H1 (cell line): ENCODE results near the gene SYK. TPM values are rescaled to one million over a fixed set of nuclear protein-coding genes. Genes with fewer than 3 reads are reported as not detected.

Experiments used
- CTCF ChIA-PET: fragments of 300-600 bp; sonication (Branson Sonifier 250); formaldehyde crosslinking; loops from one replicate; lab custom pipeline; 2021; ENCODE audit not compliant: partially characterized antibody; lab: Charles Lee
- POLR2A ChIA-PET: fragments of 300-600 bp; sonication (Branson Sonifier 250); formaldehyde crosslinking; loops from one replicate; lab custom pipeline; 2021; ENCODE audit warnings: inconsistent platforms; ENCODE audit not compliant: partially characterized antibody; lab: Charles Lee
- DNase-seq, 2 experiments: peaks; one replicate each; pipeline versions ENCODE4 v3.0.0 to v3.0.0-alpha.2; 2010 to 2022; ENCODE audit warnings: low spot score in 2 of 2, low read depth in 1 of 2, mixed read lengths in 1 of 2
- FAIRE-seq: peaks from 2 replicates; lab custom pipeline; 2011; peaks lifted over from hg19 to GRCh38; lab: Jason Lieb, UNC
- H2AFZ ChIP-seq: 2 replicates; pipeline ENCODE4 v1.8.1; 2012; ENCODE audit warnings: low read length, inconsistent platforms
- H2AK5ac ChIP-seq: 2 replicates; pipeline ENCODE4 v1.6.1; 2013; ENCODE audit warnings: low read depth, low read length
- H2BK120ac ChIP-seq: replicated peaks from 2 replicates; pipeline ENCODE3; 2013; ENCODE audit warnings: low read depth, low read length, inconsistent platforms
- H2BK12ac ChIP-seq: 2 replicates; pipeline ENCODE4 v1.6.1; 2013; ENCODE audit warnings: low read depth, low read length
- H2BK15ac ChIP-seq: 2 replicates; pipeline ENCODE4 v1.6.1; 2013; ENCODE audit warnings: low read length
- H2BK20ac ChIP-seq: 2 replicates; pipeline ENCODE4 v1.6.1; 2013; ENCODE audit warnings: low read length
- H2BK5ac ChIP-seq: 2 replicates; pipeline ENCODE4 v1.6.1; 2013; ENCODE audit warnings: low read depth, low read length
- H3K14ac ChIP-seq: 2 replicates; pipeline ENCODE4 v1.6.1; 2013; ENCODE audit warnings: inconsistent platforms; ENCODE audit not compliant: insufficient read length
- H3K18ac ChIP-seq: 2 replicates; pipeline ENCODE4 v1.6.1; 2013; ENCODE audit warnings: low read length; ENCODE audit errors: extremely low read depth
- H3K23ac ChIP-seq: 2 replicates; pipeline ENCODE4 v1.6.1; 2013; ENCODE audit warnings: inconsistent platforms; ENCODE audit not compliant: insufficient read length
- H3K23me2 ChIP-seq: 2 replicates; pipeline ENCODE4 v1.6.1; 2013; ENCODE audit warnings: low read depth, low read length
- H3K27ac ChIP-seq: 2 replicates; pipeline ENCODE4 v1.6.1; 2011; ENCODE audit warnings: low read depth, low read length, inconsistent platforms
- H3K27me3 ChIP-seq, 4 experiments: replicated peaks in 1 of 4; 1 replicate in 1 of 4; 2 replicates in 3 of 4; pipeline versions ENCODE4 v1.6.1 to v1.8.1; 2011 to 2013; ENCODE audit warnings: low read length in 3 of 4, mild to moderate bottlenecking in 3 of 4, inconsistent platforms in 2 of 4, mixed read lengths in 2 of 4, moderate library complexity in 1 of 4; ENCODE audit not compliant: control insufficient read depth in 3 of 4, insufficient read depth in 3 of 4; ENCODE audit errors: extremely low read depth in 1 of 4
- H3K36me3 ChIP-seq, 4 experiments: 2 replicates each; pipeline versions ENCODE4 v1.6.1 to v1.8.1; 2011 to 2013; ENCODE audit warnings: mild to moderate bottlenecking in 4 of 4, low read length in 3 of 4, moderate library complexity in 2 of 4, control low read depth in 1 of 4, inconsistent platforms in 1 of 4; ENCODE audit not compliant: insufficient read depth in 4 of 4, control insufficient read depth in 2 of 4
- H3K4ac ChIP-seq: replicated peaks from 2 replicates; pipeline ENCODE3; 2013; ENCODE audit warnings: low read length, low read depth, mixed read lengths, inconsistent platforms; ENCODE audit not compliant: insufficient read length
- H3K4me1 ChIP-seq, 4 experiments: replicated peaks in 1 of 4; 1 replicate in 1 of 4; 2 replicates in 3 of 4; pipeline versions ENCODE4 v1.6.1 to v1.8.1; 2011 to 2013; ENCODE audit warnings: low read length in 3 of 4, inconsistent platforms in 2 of 4, mixed read lengths in 1 of 4; ENCODE audit not compliant: insufficient read depth in 4 of 4, control insufficient read depth in 3 of 4
- H3K4me2 ChIP-seq, 2 experiments: 2 replicates each; pipeline versions ENCODE4 v1.6.1 to v1.8.1; 2011 to 2013; ENCODE audit warnings: low read depth in 2 of 2, low read length in 2 of 2, control low read depth in 1 of 2, inconsistent platforms in 1 of 2, mild to moderate bottlenecking in 1 of 2; ENCODE audit not compliant: insufficient read depth in 1 of 2
- H3K4me3 ChIP-seq, 4 experiments: fragments of 200-600, 300-600 bp in 1 of 4; sonication (generic), shearing (Covaris generic), sonication (Bioruptor Twin) in 1 of 4; 2 replicates each; pipeline versions ENCODE4 v1.5.1 to v1.8.1; 2011 to 2016; ENCODE audit warnings: low read length in 4 of 4, low read depth in 3 of 4, control low read depth in 2 of 4, inconsistent platforms in 2 of 4, mild to moderate bottlenecking in 2 of 4, mixed read lengths in 1 of 4, moderate library complexity in 1 of 4; ENCODE audit not compliant: insufficient read depth in 2 of 4; ENCODE audit errors: extremely low read depth in 1 of 4
- H3K56ac ChIP-seq: replicated peaks from 2 replicates; pipeline ENCODE3; 2013; ENCODE audit warnings: low read depth, mild to moderate bottlenecking, mixed read lengths, low read length, inconsistent platforms; ENCODE audit not compliant: insufficient read length
- H3K79me1 ChIP-seq: 2 replicates; pipeline ENCODE4 v1.6.1; 2013; ENCODE audit warnings: low read depth, low read length, control low read depth
- H3K79me2 ChIP-seq, 2 experiments: 2 replicates each; pipeline versions ENCODE4 v1.6.1 to v1.8.1; 2012 to 2013; ENCODE audit warnings: low read length in 2 of 2, mild to moderate bottlenecking in 2 of 2, inconsistent platforms in 1 of 2; ENCODE audit not compliant: insufficient read depth in 2 of 2, control insufficient read depth in 1 of 2
- H3K9ac ChIP-seq, 4 experiments: replicated peaks in 1 of 4; 1 replicate in 1 of 4; 2 replicates in 3 of 4; pipeline versions ENCODE4 v1.6.1 to v1.8.1; 2011 to 2013; ENCODE audit warnings: low read depth in 3 of 4, low read length in 3 of 4, control low read depth in 2 of 4, mild to moderate bottlenecking in 2 of 4, moderate library complexity in 2 of 4, inconsistent platforms in 1 of 4; ENCODE audit errors: extremely low read depth in 1 of 4
- H3K9me3 ChIP-seq, 2 experiments: 2 replicates each; pipeline versions ENCODE4 v1.6.1 to v1.8.1; 2012 to 2013; ENCODE audit warnings: mild to moderate bottlenecking in 2 of 2, moderate library complexity in 2 of 2, control low read depth in 1 of 2, inconsistent platforms in 1 of 2, low read depth in 1 of 2, low read length in 1 of 2, mixed read lengths in 1 of 2; ENCODE audit not compliant: insufficient read depth in 2 of 2
- H4K20me1 ChIP-seq, 2 experiments: replicated peaks in 1 of 2; 2 replicates each; pipeline versions ENCODE3 to v1.8.1; 2011 to 2013; ENCODE audit warnings: inconsistent platforms in 2 of 2, low read length in 2 of 2, mild to moderate bottlenecking in 1 of 2; ENCODE audit not compliant: insufficient read depth in 2 of 2, control insufficient read depth in 1 of 2
- H4K5ac ChIP-seq: 2 replicates; pipeline ENCODE4 v1.6.1; 2013; ENCODE audit warnings: low read length, low read depth, mixed read lengths, inconsistent platforms; ENCODE audit not compliant: insufficient read length
- H4K8ac ChIP-seq: 2 replicates; pipeline ENCODE4 v1.8.0; 2013; ENCODE audit warnings: mild to moderate bottlenecking, moderate library complexity, low read length, inconsistent platforms; ENCODE audit not compliant: insufficient read depth; ENCODE audit errors: extremely low read depth
- H4K91ac ChIP-seq: replicated peaks from 2 replicates; pipeline ENCODE3; 2013; ENCODE audit warnings: low read length, mixed read lengths, inconsistent platforms; ENCODE audit not compliant: insufficient read length
- BACH1 ChIP-seq: IDR thresholded peaks from 2 replicates; pipeline ENCODE4 v1.6.1; 2012; ENCODE audit warnings: low read length, improper control_type of control experiment
- EGR1 ChIP-seq: IDR thresholded peaks from 2 replicates; pipeline ENCODE4 v1.6.1; 2011; ENCODE audit warnings: low read depth, low read length, borderline replicate concordance
- MAX ChIP-seq: IDR thresholded peaks from 2 replicates; pipeline ENCODE4 v1.6.1; 2012; ENCODE audit warnings: inconsistent platforms
- SIN3A ChIP-seq, 2 experiments: IDR thresholded peaks in 1 of 2; conservative IDR thresholded peaks in 1 of 2; 2 replicates each; pipeline ENCODE4 v1.6.1; 2011 to 2012; ENCODE audit warnings: low read length in 2 of 2, improper control_type of control experiment in 1 of 2, low read depth in 1 of 2, mild to moderate bottlenecking in 1 of 2
- SP4 ChIP-seq: IDR thresholded peaks from 2 replicates; pipeline ENCODE4 v1.6.1; 2012; ENCODE audit warnings: low read length, inconsistent platforms
- USF2 ChIP-seq: IDR thresholded peaks from 2 replicates; pipeline ENCODE4 v1.6.1; 2011; ENCODE audit warnings: low read length, improper control_type of control experiment
- WGBS, 2 experiments: shearing (Covaris generic) in 1 of 2; methylation state at CpG; one replicate each; pipeline versions ENCODE4 v1.1.6 to v1.1.7; 2013 to 2015; ENCODE audit warnings: low lambda C conversion rate in 2 of 2, mixed read lengths in 2 of 2, inconsistent platforms in 1 of 2, low coverage in 1 of 2, missing lambda C conversion rate in 1 of 2; ENCODE audit not compliant: insufficient replicate concordance in 2 of 2, insufficient coverage in 1 of 2, insufficient read length in 1 of 2; ENCODE audit errors: extremely low coverage in 1 of 2, missing lambda C conversion rate in 1 of 2; 5-methylcytosine and 5-hydroxymethylcytosine counted together
- polyA plus RNA-seq, 7 experiments: library from polyadenylated mRNA; depleted of rRNA in 3 of 7; stranded (reverse) in 5 of 7; unstranded in 2 of 7; fragments of >200 nt in 5 of 7; fragments of 200-250 nt in 2 of 7; gene quantifications; 1 replicate in 5 of 7; 2 replicates in 1 of 7; 4 replicates in 1 of 7; pipeline versions ENCODE4 v1.2.1 to v1.2.3, GENCODE V29; 2011 to 2013; ENCODE audit warnings: missing spikeins in 2 of 7, mixed read lengths in 2 of 7
- total RNA-seq: library from RNA; stranded (reverse); fragmentation: NEBNext Ultra II Directional; extraction: Animal tissue kit (Norgen Biotek cat#: 25700); gene quantifications from 2 replicates; pipeline ENCODE4 v1.2.1, GENCODE V29; 2021

The SYK gene
- total and polyA plus RNA-seq, 2 of the 8 experiments (the other 6 are each of a cell fraction or from before 2014, with no cell fraction given): 1.5 to 4.4 TPM

- H4K8ac ChIP-seq: no peak overlapping the region
- H2BK12ac ChIP-seq: no peak overlapping the region
- H2BK120ac ChIP-seq: no peak overlapping the region
- no peak overlapping the region for H3K23ac ChIP-seq
- ChIA-PET POLR2A (no interaction called here), CTCF (no interaction called here)
- no peak overlapping the region for H3K4me3 ChIP-seq
- H3K27me3 ChIP-seq: no peaks in the 10 kb centered on the region
- no peak overlapping the region for H2AFZ ChIP-seq
- H3K18ac ChIP-seq: no peak overlapping the region
- DNase-seq: no peak
- H3K79me1 ChIP-seq: no peaks in the 10 kb centered on the region
- no peaks in the 10 kb centered on the region for H4K20me1 ChIP-seq
- no peak overlapping the region for H3K27ac ChIP-seq
- no peak overlapping the region for H2AK5ac ChIP-seq
- no peak overlapping the region for H2BK15ac ChIP-seq
- H3K14ac ChIP-seq: no peak overlapping the region
- no peak overlapping the region for H2BK5ac ChIP-seq
- no peaks in the 10 kb centered on the region; a peak in 1 of 7 replicates for H3K4me1 ChIP-seq
- no peak overlapping the region for H3K4ac ChIP-seq
- no peak overlapping the region for H4K5ac ChIP-seq
- no peak overlapping the region for H3K56ac ChIP-seq
- FAIRE-seq: no peak
- H3K9ac ChIP-seq: no peak overlapping the region
- no peaks in the 10 kb centered on the region for H3K23me2 ChIP-seq
- 97% methylated on average over 3 of the region's 3 CpGs; no CpG with 5 or more reads in 1 of the 2 experiments for WGBS, 2 experiments
- no peak overlapping the region for H3K4me2 ChIP-seq
- H3K9me3 ChIP-seq: peaks cover 30 to 39% of the 10 kb centered on the region in 2 experiments
- no peaks in the 10 kb centered on the region for H3K36me3 ChIP-seq
- no peak overlapping the region for H2BK20ac ChIP-seq
- H4K91ac ChIP-seq: no peak overlapping the region
- no peaks in the 10 kb centered on the region for H3K79me2 ChIP-seq
- no peak for TF ChIP-seq SP4
- no peak for TF ChIP-seq BACH1
- no peak for TF ChIP-seq SIN3A (conservative IDR thresholded peaks at IDR 0.05 in 1 of 2, IDR thresholded peaks at IDR 0.05 in 1 of 2; ENCODE audit: low read depth in 1 of 2, low read length in 2 of 2)
- TF ChIP-seq MAX: no peak
- no peak for TF ChIP-seq USF2
- no peak for TF ChIP-seq EGR1
Measured at GRCh38 chr9:90770927-90771326, 30.7 kb upstream of the SYK start.
